GM20000 (cell line): ENCODE data around the gene LYPD6B.

Source experiments
- DNase-seq: peaks from one replicate; pipeline ENCODE4 v3.0.0; 2012; ENCODE audit warnings: low spot score
- CTCF ChIP-seq: IDR thresholded peaks from 2 replicates; pipeline ENCODE4 v1.5.1; 2012; ENCODE audit warnings: mild to moderate bottlenecking, control low read depth; ENCODE audit errors: extremely low read depth, missing control alignments

The LYPD6B gene

DNA sequence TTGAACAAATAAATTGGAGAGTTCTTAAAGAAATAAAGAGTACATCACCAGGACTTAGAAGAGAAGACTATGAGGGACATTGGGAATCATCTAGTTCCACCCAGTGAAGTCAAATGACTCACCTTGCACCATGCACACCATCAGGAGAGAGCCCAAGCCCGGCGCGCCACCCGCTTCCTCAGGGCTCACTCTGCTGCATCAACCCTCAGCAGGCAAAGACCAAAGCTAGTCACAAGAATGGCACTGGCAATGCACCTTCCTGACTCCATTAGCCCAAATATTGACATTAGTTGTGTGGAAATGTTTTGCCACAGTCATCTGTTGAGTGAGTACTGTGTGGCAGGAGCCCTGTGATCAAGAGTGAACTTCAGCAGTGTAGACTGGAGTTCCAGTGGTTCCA is 7.1 kb upstream of the LYPD6B start:
- DNase-seq = no peak
- no peak for TF ChIP-seq CTCF

DNA sequence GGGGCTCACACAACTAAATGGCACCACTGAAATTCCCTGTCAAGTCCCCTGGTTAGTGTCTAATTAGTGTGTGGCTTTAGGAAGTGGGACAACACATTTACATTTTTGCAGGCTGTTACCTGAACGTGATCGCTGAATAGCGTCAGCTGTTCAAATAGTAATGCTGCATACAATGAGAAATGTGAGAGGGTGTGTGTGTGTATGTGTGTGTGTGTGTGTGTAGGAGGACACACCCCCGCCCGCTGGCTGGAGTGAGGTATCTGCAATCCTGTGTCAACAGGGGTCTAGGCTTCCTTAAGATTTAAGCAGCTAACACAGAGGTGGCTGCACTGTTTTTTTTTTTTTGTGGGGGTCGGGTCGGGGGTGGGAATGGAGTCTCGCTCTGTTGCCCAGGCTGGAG is 4.8 kb upstream of the LYPD6B start:
- DNase-seq = no peak
- TF ChIP-seq CTCF = no peak

- no peak for DNase-seq
- TF ChIP-seq CTCF = no peak
Observed at GRCh38 chr2:149034406-149034805, 4.1 kb upstream of the LYPD6B start.

- DNase-seq = no peak
- no peak for TF ChIP-seq CTCF
Observed at GRCh38 chr2:149036507-149037293, 1.8 kb upstream of the LYPD6B start.

- DNase-seq = no peak
Observed at GRCh38 chr2:149037851-149038250, 648 bp upstream of the LYPD6B start.

GRCh38 chr2:149039213-149039724 is 770 bp downstream of the LYPD6B start:
- no peak for DNase-seq
- TF ChIP-seq CTCF = no peak

More at GRCh38 chr2:149037851-149038250, 648 bp upstream of the LYPD6B start:
- TF ChIP-seq CTCF = no peak

- peak; percentile 53 for TF ChIP-seq CTCF
- DNase-seq = peak; percentile 75
Observed at GRCh38 chr2:149040451-149040850, 2.0 kb downstream of the LYPD6B start.
